HFFc6 (cell line): Measurements from ENCODE around the gene GNL3. TPM values are rescaled to one million over a fixed set of nuclear protein-coding genes. Genes with fewer than 3 reads are reported as not detected.

Experiments
- DNase-seq: peaks from one replicate; pipeline ENCODE4 v3.0.0-alpha.2; 2018
- H3K27ac Mint-ChIP-seq: 2 replicates; pipeline ENCODE4 v1.8.0; 2020; ENCODE audit warnings: mild to moderate bottlenecking, mixed read lengths
- H3K27me3 Mint-ChIP-seq: 2 replicates; pipeline ENCODE4 v1.8.0; 2021; ENCODE audit warnings: mild to moderate bottlenecking, moderate library complexity, mixed read lengths; ENCODE audit not compliant: insufficient read depth
- H3K36me3 Mint-ChIP-seq: 2 replicates; pipeline ENCODE4 v1.8.0; 2021; ENCODE audit warnings: low read depth, mixed read lengths
- H3K4me1 Mint-ChIP-seq: 2 replicates; pipeline ENCODE4 v1.8.0; 2020; ENCODE audit warnings: low read depth, mixed read lengths
- H3K4me3 Mint-ChIP-seq: 2 replicates; pipeline ENCODE4 v1.8.0; 2020; ENCODE audit warnings: mild to moderate bottlenecking, moderate library complexity, mixed read lengths
- H3K9me3 Mint-ChIP-seq: 2 replicates; pipeline ENCODE4 v1.8.0; 2020; ENCODE audit warnings: mild to moderate bottlenecking, mixed read lengths
- total RNA-seq, 6 experiments: library from RNA; stranded (reverse); fragmentation: NEBNext Ultra II Directional; extraction: Animal tissue kit (Norgen Biotek cat#: 25700); gene quantifications; 2 replicates in 1 of 6; 3 replicates in 5 of 6; pipeline ENCODE4 v1.2.3, GENCODE V29; 2021
- TF ChIP-seq, protein P1 (sequence below): fragments of 200-600 bp; sonication (generic); IDR thresholded peaks from 2 replicates; pipeline ENCODE4 v1.5.0; 2021; ENCODE audit warnings: antibody characterized with exemption, mild to moderate bottlenecking

The GNL3 gene
- total RNA-seq, 6 experiments from 2014 or later = 77.1 to 87.9 (median 80.9) TPM

DNA sequence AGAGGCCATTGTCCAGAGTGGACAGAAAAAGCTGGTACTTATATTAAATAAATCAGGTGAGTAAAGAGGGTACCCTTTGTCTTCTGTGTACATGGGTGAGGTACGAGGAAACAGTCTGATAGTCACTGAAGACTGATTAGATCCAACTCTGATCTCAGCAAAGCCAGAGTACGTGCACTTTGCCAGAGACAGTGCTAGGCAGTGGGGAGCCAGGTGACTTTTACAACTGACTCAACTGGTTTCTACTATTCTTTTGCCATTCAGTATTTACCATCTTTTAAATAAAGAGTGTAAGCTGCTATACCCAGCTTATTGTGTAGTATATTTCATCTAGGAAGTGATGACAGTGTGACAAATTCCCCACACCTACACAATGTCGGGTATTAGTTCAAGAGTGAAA lies 3.3 kb downstream of the GNL3 start:
- Mint-ChIP-seq H3K27me3 (peaks cover 3% of the 10 kb centered on the region), H3K4me3 (no peak overlapping the region), H3K27ac (peak overlapping the region; percentile 52), H3K36me3 (peaks cover 69% of the 10 kb centered on the region), H3K4me1 (peaks cover 62% of the 10 kb centered on the region), H3K9me3 (no peaks in the 10 kb centered on the region; the same call in 1 of the 2 replicates)
- TF ChIP-seq, protein P1, sequence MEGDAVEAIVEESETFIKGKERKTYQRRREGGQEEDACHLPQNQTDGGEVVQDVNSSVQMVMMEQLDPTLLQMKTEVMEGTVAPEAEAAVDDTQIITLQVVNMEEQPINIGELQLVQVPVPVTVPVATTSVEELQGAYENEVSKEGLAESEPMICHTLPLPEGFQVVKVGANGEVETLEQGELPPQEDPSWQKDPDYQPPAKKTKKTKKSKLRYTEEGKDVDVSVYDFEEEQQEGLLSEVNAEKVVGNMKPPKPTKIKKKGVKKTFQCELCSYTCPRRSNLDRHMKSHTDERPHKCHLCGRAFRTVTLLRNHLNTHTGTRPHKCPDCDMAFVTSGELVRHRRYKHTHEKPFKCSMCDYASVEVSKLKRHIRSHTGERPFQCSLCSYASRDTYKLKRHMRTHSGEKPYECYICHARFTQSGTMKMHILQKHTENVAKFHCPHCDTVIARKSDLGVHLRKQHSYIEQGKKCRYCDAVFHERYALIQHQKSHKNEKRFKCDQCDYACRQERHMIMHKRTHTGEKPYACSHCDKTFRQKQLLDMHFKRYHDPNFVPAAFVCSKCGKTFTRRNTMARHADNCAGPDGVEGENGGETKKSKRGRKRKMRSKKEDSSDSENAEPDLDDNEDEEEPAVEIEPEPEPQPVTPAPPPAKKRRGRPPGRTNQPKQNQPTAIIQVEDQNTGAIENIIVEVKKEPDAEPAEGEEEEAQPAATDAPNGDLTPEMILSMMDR = no peak
- no peak for DNase-seq

DNA sequence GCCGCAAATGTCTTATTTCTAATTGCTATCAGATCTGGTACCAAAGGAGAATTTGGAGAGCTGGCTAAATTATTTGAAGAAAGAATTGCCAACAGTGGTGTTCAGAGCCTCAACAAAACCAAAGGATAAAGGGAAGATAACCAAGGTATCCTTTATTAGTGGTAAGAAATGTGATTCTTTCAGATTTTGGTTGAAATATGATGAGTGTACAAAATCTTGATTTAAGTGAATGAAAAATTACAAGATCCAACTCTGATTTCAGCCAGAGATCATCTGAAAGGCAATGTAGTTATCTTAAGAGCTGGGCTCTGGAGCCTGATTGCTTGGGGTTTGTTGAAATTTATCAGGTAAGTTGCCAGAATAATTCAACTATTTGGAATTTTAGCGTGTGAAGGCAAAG lies 4.7 kb downstream of the GNL3 start:
- no peak overlapping the region for H3K4me3 Mint-ChIP-seq

DNA sequence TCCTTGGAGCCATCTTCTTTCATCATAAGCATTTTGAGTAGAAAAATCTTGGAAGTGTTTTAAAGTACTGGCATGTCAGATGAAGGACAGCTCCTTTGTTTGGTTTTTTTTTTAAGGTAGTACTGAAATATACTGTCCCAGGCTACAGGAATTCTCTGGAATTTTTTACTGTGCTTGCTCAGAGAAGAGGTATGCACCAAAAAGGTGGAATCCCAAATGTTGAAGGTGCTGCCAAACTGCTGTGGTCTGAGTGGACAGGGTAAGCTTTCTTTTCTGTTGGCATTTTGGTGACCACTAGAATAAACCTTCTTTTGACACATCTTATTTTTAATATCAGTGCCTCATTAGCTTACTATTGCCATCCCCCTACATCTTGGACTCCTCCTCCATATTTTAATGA lies 7.2 kb downstream of the GNL3 start:
- Mint-ChIP-seq H3K36me3 (peaks cover 49% of the 10 kb centered on the region), H3K4me1 (peaks cover 48% of the 10 kb centered on the region), H3K9me3 (no peaks in the 10 kb centered on the region), H3K27ac (peak overlapping the region; percentile 71), H3K27me3 (no peaks in the 10 kb centered on the region; the same call in 1 of the 2 replicates), H3K4me3 (no peak overlapping the region)
- DNase-seq = no peak
- TF ChIP-seq, protein P1 = no peak

More for the DNA sequence above, 4.7 kb downstream of the GNL3 start:
- TF ChIP-seq, protein P1 = no peak
- no peak for DNase-seq
- Mint-ChIP-seq H3K36me3 (peaks cover 63% of the 10 kb centered on the region), H3K9me3 (no peaks in the 10 kb centered on the region; the same call in 1 of the 2 replicates), H3K27me3 (peaks cover 3% of the 10 kb centered on the region), H3K27ac (peak overlapping the region; percentile 19), H3K4me1 (peaks cover 53% of the 10 kb centered on the region)

DNA sequence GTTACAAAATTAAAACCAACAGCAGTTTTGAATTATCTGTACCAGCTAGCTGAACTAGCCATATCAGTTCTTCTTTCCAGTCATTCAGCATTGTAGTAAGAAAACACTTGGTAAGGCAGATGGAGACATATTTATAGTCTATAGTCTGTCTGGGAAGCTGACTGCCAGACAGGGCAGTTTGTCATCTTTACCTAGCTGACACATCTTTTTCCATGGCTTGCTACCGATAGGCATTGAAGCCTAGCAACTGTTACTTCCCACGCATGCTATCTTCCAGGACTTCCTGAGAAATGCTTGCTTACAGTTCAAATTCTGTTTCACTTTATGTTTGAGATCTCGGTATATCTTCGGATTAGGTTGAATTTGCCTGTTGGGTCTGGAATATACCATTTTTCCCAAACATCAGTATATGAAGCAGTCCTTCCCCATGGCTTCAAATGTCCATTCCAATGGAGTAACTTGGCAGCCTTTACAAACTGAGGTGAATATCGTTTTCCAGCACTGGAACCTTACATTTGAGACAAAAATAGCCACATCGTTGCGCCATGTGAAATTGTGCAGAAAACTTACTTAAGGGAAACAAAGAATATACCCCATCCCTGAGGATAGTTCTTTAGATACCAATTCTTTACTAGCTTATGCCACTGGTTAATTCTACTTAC lies 8.8 kb downstream of the GNL3 start:
- Mint-ChIP-seq H3K9me3 (no peaks in the 10 kb centered on the region), H3K4me1 (peaks cover 32% of the 10 kb centered on the region), H3K4me3 (no peak overlapping the region), H3K27ac (peak overlapping the region; percentile 37; the same call in 1 of the 2 replicates), H3K36me3 (peaks cover 35% of the 10 kb centered on the region), H3K27me3 (no peaks in the 10 kb centered on the region; the same call in 1 of the 2 replicates)
- TF ChIP-seq, protein P1 = no peak
- DNase-seq = no peak

DNA sequence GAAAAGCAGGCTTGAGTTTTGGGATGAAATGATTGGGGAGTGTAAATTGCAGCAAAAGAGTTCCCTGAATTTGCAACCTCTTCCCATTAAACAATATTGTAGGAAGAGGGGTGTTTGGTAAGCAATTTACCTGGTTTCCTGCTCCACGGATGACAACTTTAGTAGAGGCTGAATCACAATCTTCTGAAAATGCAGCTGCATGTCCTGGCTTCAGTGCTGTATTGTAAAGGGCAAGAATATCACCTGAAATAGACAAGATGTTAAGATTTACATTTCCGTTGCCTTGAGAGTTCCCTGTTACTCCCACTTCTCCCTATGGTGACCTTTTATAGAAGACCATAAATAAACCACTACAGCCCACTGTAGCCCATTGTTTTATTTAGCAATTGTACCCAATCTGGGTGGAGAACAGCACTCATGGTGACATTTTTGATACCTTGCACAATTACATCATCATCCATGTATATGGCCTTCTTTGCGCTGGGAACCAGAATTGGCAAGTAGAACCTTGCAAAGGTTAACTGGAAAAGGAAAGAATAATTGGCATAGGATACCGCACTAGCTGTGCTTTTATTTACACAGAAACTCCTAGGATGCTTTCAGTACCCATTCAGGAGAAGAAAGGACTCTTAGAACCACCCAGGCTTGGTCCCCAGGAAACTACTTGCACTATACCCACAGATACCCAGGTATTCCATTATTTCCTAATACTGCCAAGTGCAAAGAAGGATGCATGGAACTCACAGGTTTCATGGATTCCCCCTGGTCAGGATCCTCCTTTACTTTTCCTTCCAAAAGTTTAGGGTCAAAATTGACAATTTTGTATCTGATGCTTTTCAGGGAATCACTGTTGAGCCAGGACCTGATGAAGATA lies 10.2 kb downstream of the GNL3 start:
- Mint-ChIP-seq H3K27ac (peak overlapping the region; percentile 9; the same call in 1 of the 2 replicates), H3K36me3 (peaks cover 28% of the 10 kb centered on the region)

More for the DNA sequence above, 10.2 kb downstream of the GNL3 start:
- no peaks in the 10 kb centered on the region for H3K9me3 Mint-ChIP-seq
- peaks cover 25% of the 10 kb centered on the region for H3K4me1 Mint-ChIP-seq
- peaks cover 1% of the 10 kb centered on the region; the same call in 1 of the 2 replicates for H3K27me3 Mint-ChIP-seq
- no peak overlapping the region for H3K4me3 Mint-ChIP-seq
- no peak for DNase-seq
- TF ChIP-seq, protein P1 = no peak
